Colonic mucosa (tissue), 4 donors: ENCODE results near the gene LOC128125822.

Experiments
- DNase-seq: peaks from one replicate; pipeline ENCODE4 v3.0.0-alpha.2; 2020
- H3K27ac ChIP-seq: fragments of 200-600 bp; one replicate; pipeline ENCODE4 v1.8.0; 2021
- H3K27me3 ChIP-seq: fragments of 200-600 bp; one replicate; pipeline ENCODE4 v1.8.0; 2021
- H3K36me3 ChIP-seq: fragments of 200-600 bp; one replicate; pipeline ENCODE4 v1.8.0; 2021
- H3K4me1 ChIP-seq: fragments of 200-600 bp; one replicate; pipeline ENCODE4 v1.8.0; 2021; ENCODE audit warnings: mild to moderate bottlenecking
- H3K4me3 ChIP-seq: fragments of 200-600 bp; one replicate; pipeline ENCODE4 v1.8.0; 2021
- H3K9ac ChIP-seq, 2 donors: one replicate each; pipeline ENCODE4 v1.7.0; 2013; ENCODE audit warnings: control low read depth in 2 of 2, low read depth in 2 of 2, low read length in 2 of 2
- H3K9me3 ChIP-seq: fragments of 200-600 bp; one replicate; pipeline ENCODE4 v1.8.0; 2021
- intact Hi-C: fragments of 100-400 bp; cut with DNase I; formaldehyde crosslinking; loops from one replicate; pipeline ENCODE4 v1.14.1; 2022
- TF ChIP-seq, protein P1 (sequence below): fragments of 200-600 bp; IDR thresholded peaks from one replicate; pipeline ENCODE4 v1.8.0; 2022; ENCODE audit warnings: antibody characterized with exemption, mild to moderate bottlenecking
- donor health status: healthy.
- donor health status: DM: no; HTN: no; CAD: no.
- donor health status: DM: no; HTN: no; CAD: no.

Gene LOC128125822

DNA sequence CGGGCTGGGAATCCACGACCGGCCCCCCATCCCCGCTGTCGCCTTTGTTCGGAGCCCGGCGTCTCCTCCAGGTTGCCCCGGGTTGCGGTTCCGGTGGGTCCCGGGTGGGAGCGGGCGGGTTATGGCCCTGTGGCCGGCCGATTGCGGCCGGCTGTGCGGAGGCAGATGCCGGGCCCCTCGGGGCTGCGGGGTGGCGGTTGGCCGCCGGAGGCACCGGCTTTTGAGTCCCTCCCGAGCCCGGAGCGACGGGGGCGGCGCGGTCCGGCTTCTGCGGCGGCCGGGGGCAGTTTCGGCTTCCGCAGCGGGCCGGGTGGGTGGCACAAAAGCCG is 431 bp downstream of the LOC128125822 start:
- Histone ChIP-seq H3K4me1 (no peaks in the 10 kb centered on the region), H3K27ac (peak overlapping the region; percentile 99), H3K4me3 (peak overlapping the region; percentile 88), H3K27me3 (no peaks in the 10 kb centered on the region), H3K9ac (peak overlapping the region; percentile 95 to 100), H3K9me3 (no peaks in the 10 kb centered on the region), H3K36me3 (peaks cover 6% of the 10 kb centered on the region)
- no peak for DNase-seq
- intact Hi-C loops = loop anchor here (10.0 kb wide), 1 partner anchor 218 kb away; no protein-coding TSS in a partner anchor
- TF ChIP-seq, protein P1, sequence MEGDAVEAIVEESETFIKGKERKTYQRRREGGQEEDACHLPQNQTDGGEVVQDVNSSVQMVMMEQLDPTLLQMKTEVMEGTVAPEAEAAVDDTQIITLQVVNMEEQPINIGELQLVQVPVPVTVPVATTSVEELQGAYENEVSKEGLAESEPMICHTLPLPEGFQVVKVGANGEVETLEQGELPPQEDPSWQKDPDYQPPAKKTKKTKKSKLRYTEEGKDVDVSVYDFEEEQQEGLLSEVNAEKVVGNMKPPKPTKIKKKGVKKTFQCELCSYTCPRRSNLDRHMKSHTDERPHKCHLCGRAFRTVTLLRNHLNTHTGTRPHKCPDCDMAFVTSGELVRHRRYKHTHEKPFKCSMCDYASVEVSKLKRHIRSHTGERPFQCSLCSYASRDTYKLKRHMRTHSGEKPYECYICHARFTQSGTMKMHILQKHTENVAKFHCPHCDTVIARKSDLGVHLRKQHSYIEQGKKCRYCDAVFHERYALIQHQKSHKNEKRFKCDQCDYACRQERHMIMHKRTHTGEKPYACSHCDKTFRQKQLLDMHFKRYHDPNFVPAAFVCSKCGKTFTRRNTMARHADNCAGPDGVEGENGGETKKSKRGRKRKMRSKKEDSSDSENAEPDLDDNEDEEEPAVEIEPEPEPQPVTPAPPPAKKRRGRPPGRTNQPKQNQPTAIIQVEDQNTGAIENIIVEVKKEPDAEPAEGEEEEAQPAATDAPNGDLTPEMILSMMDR = no peak

DNA sequence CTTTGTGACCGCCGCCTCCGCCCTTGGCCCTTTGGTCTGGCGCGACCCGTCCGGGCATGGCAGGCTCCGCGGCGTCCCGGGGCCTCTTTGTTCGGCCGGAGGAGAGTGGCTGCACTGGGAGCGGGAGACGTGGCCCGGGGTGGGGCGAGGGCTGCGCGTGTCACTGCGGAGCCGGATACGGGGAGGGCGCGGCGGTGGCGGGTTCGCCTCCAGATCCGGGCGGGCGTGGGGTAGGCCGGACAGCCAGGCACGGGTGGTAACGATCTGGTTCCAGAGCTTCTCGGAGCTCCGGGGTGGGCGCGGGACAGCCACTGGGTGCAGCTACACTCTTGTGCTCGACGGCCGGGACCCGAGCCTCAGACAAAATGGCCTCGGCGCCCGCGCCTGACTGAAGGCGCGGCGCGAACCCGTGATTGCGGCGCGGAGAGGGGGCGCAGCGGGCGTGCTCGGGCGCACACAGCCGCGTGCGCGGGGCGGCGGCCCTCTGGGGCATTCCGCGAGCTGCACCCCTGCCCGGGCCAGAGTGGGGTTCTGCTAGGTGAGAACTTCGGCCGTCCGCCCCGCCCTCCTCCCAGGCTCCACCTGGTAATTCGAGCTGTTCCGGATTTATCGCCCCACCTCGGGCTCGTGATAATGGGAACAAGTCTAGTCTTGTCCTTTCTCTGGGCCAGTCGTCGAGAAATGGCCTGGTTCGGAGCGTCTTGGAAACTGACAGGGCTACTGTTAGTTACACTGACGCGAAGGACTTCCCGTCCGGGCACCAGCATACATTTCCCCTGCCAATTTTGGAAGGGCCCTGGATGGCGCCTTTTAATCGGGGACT is 1.0 kb downstream of the LOC128125822 start:
- Histone ChIP-seq H3K27me3 (no peaks in the 10 kb centered on the region), H3K36me3 (peaks cover 6% of the 10 kb centered on the region), H3K27ac (peak overlapping the region; percentile 99), H3K4me1 (no peaks in the 10 kb centered on the region), H3K9ac (peak overlapping the region; percentile 95 to 100), H3K9me3 (no peaks in the 10 kb centered on the region), H3K4me3 (peak overlapping the region; percentile 88)
- intact Hi-C loops = loop anchor here (10.0 kb wide), 1 partner anchor 218 kb away; no protein-coding TSS in a partner anchor
- peak; percentile 94 for DNase-seq
- TF ChIP-seq, protein P1 = no peak

DNA sequence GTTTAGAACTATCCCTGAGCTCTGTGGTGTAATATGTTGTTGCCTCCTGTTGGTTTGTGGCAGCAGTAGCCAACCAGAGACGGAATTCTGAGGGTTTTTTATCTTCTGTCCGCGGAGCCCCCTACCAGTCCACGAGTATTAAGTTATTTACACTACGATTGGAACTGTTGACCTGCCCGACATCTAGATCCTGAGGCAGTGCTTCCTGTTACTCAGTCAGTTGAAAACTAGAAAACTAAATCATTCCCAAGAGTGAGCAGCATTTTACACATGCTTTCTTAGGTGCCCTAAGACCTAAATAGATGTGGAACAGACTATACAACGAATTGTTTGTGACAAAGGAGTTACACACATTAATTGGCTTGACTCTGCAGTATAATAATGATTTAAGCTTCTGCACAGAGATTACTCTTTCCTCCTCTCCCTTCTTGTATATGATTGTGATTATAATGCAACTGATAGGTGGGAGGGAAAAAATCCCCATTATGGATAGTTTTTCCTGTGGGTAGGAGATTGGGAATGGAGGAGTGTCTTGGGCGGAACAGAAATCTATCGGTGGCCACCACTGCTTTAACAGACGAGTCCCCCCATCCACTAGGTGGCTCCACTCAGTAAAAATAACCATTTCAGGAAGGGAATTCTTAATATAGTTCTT is 1.7 kb downstream of the LOC128125822 start:
- Histone ChIP-seq H3K9ac (peak overlapping the region; percentile 95 to 100), H3K27me3 (no peaks in the 10 kb centered on the region), H3K36me3 (peaks cover 10% of the 10 kb centered on the region), H3K9me3 (no peaks in the 10 kb centered on the region), H3K4me1 (no peaks in the 10 kb centered on the region), H3K27ac (peak overlapping the region; percentile 99), H3K4me3 (peak overlapping the region; percentile 88)
- peak; percentile 77 for DNase-seq
- TF ChIP-seq, protein P1 = peak; percentile 68
- intact Hi-C loops = loop anchor here (10.0 kb wide), 1 partner anchor 219 kb away; no protein-coding TSS in a partner anchor

DNA sequence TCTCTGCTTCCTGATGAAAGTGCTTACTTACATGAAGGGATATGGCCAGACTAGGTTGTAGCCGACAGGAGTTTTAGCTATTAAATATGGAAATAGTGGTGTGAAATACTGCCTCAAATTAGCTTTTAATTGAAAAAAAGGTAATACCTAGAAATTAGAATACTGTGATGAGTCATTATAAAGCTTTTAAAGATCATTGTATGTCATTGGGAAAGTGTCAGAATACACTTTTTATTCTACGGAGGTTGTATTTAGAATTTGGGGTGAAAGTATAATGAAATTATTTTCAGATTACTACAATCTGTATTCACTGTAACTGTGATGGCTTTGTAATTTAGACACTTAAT is 2.2 kb downstream of the LOC128125822 start:
- H3K9ac ChIP-seq = peak overlapping the region in 1 of 2 donors; percentile 95
- DNase-seq = no peak
- no peaks in the 10 kb centered on the region for H3K4me1 ChIP-seq
- H3K36me3 ChIP-seq = peaks cover 15% of the 10 kb centered on the region
- H3K27ac ChIP-seq = peak overlapping the region; percentile 99
- intact Hi-C loops = loop anchor here (10.0 kb wide), 1 partner anchor 220 kb away; no protein-coding TSS in a partner anchor
- no peaks in the 10 kb centered on the region for H3K9me3 ChIP-seq
- H3K4me3 ChIP-seq = peak overlapping the region; percentile 88
- no peaks in the 10 kb centered on the region for H3K27me3 ChIP-seq
- TF ChIP-seq, protein P1 = no peak

DNA sequence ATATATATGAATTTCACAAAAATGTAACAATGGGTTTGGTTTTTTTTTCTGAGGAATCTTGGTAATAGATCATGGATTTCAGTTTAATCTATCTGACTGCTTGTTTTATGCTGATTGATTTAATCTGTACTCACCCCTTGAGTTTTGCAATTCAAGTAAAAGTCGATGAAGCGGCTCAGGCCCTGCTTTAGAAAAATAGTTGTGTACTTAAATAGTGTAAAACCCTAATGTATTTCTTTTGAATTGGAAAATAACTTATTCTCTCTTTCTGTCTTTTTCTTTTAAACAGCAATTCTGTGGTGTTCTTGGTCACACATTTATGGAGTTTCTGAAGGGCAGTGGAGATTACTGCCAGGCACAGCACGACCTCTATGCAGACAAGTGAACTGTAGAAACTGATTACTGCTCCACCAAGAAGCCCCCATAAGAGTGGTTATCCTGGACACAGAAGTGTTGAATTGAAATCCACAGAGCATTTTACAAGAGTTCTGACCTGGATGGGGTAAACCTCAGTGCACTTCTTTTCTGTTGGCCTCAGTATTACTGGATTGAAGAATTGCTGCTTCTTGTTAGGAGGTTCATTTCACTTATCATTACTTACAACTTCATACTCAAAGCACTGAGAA is 4.0 kb downstream of the LOC128125822 start:
- H3K27me3 ChIP-seq = no peaks in the 10 kb centered on the region
- intact Hi-C loops = loop anchor here (10.0 kb wide), 1 partner anchor 221 kb away; no protein-coding TSS in a partner anchor
- H3K9ac ChIP-seq = no peak overlapping the region
- no peaks in the 10 kb centered on the region for H3K4me1 ChIP-seq
- no peak overlapping the region for H3K27ac ChIP-seq
- no peaks in the 10 kb centered on the region for H3K9me3 ChIP-seq
- H3K4me3 ChIP-seq = no peak overlapping the region
- no peak for DNase-seq
- H3K36me3 ChIP-seq = peaks cover 16% of the 10 kb centered on the region
- TF ChIP-seq, protein P1 = no peak
